Activated T-cell treated with anti-CD3 and anti-CD28 coated beads, Interleukin-2, amount 50 U/mL, for 48 hours (primary cell): Measurements from ENCODE around the gene ATAD5.
"Not testable (repeated sequence)": the region's sequence is repeated elsewhere in the genome, so short reads cannot be mapped to it uniquely, and the experiment has no call there.

ENCODE experiments used
- DNase-seq, 2 experiments: peaks; one replicate each; pipeline ENCODE4 v3.0.0-alpha.2; 2020

The ATAD5 gene

DNA sequence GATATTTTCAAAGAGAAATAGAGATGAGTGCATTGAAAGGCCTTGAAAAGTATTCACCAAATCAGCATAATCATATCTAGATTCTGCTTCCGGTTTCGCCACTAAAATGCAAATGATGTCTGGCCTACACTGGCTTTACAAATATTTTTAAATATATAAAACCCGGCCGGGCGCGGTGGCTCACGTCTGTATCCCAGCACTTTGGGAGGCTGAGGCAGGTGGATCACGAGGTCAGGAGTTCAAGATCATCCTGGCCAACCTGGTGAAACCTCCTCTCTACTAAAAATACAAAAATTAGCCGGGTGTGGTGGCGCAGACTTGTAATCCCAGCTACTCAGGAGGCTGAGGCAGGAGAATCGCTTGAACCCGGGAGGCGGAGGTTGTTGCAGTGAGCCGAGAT, 8.8 kb upstream of the ATAD5 start:
- DNase-seq, result peak; percentile 43 to 47

DNA sequence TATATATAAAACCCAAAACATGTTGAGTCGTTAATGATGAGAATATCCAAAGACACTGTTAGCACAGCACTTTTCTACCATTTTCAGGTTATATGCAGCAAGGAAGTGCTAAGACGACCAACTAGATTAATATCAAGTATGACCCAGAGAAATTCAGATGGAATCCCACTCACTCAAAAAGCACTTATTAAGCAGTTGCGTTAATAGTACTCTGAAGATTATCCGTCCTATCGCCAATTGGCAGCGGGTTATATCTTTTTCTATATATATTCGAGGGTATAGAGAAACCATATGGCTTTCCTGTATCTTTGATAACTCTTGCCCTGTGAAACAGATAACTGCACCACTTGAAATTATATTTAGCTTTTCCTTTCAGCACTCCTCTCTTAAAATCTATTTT, 8.3 kb upstream of the ATAD5 start:
- DNase-seq, result no peak

DNA sequence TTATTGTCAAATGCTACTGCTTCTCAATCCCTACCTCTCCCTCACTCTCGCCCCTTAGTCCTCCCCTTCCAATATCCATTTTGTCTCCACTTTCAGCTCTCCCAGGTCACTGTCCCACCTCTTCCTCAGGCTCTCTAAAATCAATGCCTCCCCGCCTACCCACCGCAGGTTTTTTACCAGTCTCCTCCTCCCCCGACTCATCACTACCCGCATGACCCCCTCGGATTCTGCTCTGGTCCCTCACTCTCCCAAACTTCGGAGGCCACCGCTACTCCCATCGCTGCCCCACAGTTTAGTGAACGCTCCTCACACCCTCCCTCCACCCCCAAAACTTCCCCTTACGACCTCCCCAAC, 7.8 kb upstream of the ATAD5 start:
- peak in 1 of 2 experiments; percentile 64 for DNase-seq

DNA sequence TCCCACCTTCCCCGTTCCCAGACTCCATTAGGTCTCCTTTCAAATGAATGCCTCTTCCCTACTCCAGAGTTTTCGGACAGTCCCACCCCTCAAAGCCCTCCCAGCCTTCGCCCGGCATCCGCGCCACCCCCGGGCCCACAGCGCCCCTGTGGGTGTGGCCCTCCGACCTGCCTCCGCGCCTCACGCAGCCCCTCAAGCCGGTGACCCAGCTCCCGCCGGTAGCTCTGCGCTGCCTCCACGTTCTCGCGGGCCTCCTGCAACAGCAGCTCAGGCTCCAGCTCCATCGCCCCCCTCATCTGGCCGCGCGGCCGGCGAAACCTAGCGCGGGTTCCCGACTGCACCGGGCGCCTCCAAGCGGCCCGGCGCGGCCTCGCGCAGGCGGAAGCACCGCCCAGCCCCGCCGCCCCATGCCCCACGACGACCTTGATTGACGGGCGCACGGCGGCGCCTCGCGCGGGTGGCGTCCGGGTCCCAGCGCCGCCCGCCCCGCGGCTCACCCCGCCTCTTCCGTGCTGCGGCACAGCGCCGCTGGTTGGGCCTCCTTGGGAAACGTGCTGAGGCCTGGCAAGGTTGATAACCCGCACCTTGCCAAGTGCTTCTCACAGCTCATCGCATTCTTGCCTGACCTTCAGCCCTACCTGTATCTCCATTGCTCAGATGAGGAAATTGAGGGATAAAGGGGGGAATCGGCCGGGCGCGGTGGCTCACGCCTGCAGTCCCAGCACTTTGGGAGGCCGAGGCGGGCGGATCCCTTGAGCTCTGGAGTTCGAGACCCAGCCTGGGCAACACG, 7.2 kb upstream of the ATAD5 start, which contains the start of gene CRLF3:
Gene CRLF3 (minus strand): TSS at position 337 of the 790 bp plus-strand sequence. CDS start 41 bp downstream, at position 296.
- DNase-seq, result peak; percentile 90 to 94

DNA sequence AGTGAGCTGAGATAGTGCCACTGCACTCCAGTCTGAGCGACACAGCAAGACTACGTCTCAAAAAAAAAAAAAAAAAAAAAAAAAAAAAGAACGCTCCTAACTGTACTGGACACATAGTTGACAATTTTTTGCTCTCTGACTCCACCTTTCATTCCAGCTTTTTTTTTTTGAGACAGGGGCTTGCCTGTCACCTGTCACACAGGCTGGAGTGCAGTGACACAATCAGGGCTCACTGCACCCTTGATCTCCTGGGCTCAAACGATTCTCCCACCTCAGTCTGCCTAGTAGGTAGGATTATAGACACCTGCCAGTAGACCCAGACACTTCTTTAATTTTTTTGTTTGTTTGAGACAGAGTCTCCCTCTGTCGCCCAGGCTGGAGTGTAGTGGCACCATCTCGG, 4.7 kb upstream of the ATAD5 start:
- no peak for DNase-seq

DNA sequence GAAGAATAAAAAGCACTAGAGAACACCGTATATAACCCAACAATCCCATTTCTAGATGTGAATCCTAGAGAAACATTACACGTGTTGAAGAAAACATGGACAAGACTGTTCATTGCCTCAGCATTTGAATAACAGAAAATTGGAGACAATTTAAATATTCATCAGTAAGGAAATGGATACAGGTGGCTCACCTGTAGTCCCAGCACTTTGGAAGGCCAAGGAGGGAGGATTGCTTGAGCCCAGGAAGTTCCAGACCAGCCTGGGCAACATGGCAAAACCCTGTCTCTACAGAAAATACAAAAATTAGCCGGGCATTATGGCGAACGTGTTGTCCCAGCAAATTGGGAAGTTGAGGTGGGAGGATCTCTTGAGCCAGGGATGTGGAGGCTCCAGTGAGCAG, 2.7 kb upstream of the ATAD5 start:
- DNase-seq, result no peak

DNA sequence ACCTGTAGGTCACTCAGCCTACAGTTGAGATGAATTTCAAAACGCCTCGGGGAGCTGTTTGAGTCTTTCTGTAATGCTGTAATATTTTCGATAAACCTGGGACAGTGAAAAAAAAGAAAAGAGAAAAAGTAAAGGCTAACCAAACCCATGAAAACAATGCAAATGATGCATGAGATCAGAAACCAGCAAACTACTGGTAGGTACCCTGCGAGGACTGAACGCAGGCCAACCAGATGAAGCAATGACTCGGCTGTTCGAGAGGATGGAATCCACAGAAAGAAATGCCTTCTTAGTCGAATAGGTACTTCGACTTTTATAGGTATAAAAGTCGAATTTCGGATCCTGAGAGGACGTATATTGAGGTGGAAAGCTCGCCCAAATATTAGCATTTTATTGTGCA, 509 bp upstream of the ATAD5 start:
- peak; percentile 16 to 32 for DNase-seq

DNA sequence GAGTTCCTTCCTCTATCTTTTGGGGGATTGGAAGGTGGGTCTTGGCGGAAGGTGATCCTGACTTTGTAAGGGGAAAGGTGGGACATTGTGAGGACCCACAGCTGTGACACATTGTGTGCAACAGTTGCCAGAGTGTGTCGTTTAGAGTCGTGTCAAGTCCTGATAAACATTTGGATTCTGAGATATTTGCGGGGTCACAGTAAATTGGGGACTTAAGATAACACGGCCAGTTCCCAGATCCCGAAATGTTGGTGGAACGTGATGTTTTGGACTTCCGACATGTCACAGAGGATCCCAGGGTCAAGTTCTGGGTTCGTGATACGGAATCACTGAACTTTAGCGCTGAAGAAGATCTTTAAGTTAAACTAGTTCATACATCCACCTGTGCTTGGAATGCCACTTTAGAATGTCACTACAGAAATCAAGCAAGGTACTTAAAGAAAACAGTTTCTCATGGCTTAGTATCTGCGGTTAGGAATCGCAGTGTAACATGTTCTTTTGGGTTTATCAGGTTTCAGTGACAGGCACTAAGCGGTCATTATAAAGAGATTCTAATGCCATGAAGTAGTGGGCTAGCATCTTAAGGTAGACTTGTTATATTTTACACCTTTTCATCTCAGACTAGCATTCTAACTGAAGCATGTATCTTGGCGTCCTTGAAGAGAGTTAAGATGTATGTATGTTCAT, 815 bp downstream of the ATAD5 start:
- DNase-seq, result no peak

DNA sequence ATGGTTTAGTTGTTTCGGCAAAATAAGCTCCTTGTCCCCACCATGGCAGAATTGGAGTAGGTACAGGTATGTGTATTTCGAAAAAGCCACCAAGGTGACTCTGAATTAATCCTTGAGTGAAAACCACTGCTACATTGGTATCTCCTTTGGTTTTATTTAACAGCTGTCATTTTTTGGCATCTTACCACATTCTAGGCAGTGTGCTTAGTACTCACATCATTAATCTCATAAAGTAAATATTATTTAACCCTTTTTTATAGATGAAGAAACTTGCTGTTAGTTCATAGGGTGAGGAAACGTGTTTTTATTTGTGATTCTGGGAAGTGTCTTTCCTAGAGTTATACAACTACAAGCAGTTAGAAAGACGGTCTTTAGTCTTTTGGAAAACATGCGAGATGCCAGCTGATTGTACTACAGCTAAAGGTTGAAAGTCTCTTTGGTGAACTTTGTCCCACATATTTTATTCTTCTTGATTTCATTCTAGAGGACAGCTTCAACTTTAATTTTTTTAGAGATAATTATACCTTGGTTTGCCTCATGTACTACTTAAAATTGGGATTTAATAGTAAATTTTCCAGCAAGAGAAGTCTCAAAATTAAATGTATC, 6.5 kb downstream of the ATAD5 start:
- DNase-seq, result no peak

DNA sequence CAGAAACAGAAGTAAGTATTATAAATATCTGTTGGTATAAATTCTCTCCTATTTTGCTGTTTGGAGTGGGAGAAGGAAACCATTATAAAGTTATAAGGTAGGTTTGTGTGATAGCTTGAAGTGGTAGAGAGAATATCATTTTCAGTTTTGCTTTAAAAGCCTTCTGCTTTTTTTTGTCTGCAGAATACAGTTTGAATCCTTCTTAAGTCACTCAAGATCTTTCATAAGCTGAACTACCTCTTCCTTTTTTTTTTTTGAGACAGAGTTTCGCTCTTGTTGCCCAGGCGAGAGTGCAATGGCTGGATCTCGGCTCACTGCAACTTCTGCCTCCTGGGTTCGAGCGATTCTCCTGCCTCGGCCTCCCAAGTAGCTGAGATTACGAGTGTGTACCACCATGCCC, 9.0 kb downstream of the ATAD5 start:
- no peak for DNase-seq

DNA sequence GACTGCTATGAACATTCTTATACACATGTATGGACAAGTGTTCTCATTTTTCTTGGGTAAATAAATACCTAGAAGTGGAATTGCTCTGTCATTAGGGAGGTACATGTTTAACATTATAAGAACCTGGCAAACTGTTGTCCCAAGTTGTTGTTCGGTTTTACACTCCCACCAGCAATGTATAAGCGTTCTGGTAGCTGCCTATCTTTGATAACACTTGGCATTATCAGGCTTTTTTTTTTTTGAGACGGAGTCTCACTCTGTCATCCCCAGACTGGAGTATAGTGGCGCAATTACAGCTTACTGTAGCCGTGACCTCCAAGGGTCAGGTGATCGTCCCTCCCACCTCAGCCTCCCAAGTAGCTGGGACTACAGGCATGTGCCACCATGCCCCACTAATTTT, 16.3 kb downstream of the ATAD5 start:
- DNase-seq, result no peak

DNA sequence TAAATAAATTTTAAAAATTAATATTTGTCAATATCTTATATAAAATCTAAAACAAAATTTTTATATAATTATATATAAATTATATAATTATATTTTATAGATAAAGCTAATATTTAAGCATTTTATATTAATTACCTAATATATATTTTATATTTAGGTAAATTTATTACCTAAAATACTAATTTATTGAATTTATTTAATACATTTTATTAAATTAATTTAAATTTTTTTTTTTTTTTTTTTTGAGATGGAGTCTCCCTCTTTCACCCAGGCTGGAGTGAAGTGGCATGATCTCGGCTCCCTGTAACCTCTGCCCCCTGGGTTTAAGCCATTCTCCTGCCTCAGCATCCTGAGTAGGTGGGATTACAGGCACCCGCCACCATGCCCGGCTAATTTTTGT, 22.4 kb downstream of the ATAD5 start:
- DNase-seq, result no peak

DNA sequence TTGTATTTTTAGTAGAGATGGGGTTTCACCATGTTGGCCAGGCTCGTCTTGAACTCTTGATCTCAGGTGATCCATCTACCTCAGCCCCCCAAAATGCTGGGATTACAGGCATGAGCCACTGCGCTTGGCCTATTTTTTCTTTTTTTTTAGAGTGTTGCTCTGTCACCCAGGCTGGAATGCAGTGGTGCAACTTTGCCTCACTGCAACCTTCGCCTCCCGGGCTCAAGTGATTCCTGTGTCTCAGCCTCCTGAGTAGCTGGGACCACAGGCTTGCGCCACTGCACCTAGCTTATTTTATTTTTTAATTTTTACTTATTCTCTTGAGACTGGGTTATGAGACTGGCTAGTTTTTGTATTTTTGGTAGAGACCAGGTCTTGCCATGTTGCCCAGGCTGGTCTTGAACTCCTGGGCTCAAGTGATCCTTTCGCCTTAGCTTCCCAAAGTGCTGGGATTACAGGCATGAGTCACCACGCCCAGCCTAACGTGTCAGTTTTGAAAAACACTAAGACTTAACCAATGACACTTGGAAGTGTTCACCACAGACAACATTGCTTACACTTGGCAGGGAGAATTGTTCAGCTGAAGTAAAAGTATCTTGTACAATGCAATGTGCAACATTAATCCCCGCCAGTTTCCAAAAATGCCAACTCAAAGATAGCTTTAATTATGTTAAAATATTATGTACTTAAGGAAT, 26.9 kb downstream of the ATAD5 start:
- no peak for DNase-seq

DNA sequence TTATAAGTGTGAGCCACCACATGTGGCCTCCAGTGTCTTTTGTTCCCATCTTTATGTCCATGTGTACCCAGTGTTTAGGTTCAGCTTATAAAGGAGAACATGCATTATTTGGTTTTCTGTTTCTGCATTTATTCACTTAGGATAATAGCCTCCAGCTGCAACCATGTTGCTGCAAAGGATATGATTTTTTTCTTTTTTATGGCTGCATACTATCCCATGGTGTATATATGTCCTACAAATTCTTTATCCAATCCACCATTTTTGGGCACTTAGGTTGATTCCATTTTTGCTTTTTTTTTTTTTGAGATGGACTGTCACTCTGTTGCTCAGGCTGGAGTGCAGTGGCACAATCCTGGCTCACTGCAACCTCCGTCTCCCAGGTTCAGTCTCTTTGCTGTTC, 32.9 kb downstream of the ATAD5 start:
- no peak for DNase-seq

DNA sequence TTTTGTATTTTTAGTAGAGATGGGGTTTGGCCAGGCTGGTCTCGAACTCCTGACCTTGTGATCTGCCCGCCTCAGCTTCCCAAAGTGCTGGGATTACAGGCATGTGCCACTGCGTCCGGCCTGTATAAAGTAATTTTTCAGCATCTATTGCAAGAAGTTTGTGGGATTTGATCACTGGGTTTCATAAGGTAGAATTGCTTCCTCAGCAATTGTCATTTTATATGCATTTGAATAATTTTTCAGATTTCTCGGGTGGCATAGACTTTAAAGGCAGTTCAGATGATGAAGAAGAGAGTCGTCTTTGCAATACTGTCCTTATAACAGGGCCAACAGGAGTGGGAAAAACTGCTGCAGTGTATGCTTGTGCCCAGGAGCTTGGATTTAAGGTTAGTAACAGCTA, 37.2 kb downstream of the ATAD5 start:
- DNase-seq, result no peak

DNA sequence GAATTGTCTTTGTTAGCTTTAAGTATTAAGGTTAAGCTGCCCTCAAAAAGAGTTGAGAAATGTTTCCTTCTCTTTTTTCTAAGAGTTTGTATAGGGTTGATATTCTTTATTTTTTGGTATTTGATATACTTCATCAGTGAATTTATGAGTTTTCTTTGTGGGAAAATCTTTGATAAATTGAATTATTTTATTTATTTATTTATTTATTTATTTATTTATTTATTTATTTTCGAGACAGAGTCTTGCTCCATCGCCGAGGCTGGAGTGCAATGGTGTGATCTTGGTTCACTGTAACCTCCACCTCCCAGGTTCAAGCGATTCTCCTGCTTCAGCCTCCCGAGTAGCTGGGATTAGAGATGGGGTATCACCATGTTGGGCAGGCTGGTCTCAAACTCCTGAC, 54.4 kb downstream of the ATAD5 start:
- no peak for DNase-seq

DNA sequence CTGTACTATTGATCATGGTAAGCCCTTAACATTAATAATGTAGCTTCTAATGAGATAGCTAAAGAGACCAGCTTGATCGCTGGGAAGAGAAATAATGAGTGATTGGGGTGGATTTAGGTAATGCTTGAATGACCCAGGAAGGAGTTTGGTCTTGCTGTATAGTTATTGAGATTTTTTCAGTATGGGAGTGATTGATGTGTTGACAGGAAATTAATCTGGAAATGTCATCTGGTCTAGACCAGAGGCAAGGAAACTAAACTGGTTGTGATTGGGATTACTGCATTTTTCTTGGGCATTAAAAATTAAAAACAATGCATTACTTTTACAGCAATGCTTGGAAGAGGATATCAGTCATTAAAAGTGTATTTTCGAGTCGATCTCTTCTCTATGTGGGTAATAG, 62.5 kb downstream of the ATAD5 start:
- DNase-seq, result no peak

DNA sequence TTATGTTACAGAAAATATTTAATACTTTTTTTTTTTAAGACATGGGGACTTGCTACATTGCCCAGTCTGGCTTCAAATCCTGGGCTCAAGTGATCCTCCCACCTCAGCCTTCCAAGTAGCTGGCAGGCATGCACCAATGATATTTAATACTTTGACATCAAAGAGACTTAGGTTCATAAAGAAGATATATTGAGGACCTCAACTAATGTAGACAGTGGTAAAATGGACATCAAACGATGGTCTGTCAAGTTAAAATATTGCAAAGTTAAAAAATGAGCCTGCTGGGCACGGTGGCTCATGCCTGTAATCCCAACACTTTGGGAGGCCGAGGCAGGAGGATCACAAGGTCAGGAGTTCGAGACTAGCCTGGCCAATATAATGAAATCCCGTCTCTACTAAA, 65.5 kb downstream of the ATAD5 start:
- DNase-seq, result no peak

DNA sequence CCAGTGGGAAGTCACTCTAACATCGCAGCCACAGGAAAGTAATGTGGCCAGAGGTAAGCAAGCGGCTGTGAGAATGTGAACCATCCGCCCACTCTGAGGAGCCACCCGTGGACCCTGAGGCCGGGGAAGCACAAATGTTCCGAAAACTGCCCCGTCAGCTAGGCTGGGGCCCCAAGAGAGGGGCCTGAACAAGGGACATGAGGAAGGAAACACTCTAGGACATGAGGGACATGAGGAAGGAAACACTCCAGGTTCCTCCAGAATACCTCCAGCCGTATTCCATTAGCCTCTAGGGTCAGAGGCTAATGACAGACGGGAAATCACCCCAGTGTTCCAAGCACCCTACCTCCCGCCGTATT, 74.0 kb downstream of the ATAD5 start:
- no peak for DNase-seq

DNA sequence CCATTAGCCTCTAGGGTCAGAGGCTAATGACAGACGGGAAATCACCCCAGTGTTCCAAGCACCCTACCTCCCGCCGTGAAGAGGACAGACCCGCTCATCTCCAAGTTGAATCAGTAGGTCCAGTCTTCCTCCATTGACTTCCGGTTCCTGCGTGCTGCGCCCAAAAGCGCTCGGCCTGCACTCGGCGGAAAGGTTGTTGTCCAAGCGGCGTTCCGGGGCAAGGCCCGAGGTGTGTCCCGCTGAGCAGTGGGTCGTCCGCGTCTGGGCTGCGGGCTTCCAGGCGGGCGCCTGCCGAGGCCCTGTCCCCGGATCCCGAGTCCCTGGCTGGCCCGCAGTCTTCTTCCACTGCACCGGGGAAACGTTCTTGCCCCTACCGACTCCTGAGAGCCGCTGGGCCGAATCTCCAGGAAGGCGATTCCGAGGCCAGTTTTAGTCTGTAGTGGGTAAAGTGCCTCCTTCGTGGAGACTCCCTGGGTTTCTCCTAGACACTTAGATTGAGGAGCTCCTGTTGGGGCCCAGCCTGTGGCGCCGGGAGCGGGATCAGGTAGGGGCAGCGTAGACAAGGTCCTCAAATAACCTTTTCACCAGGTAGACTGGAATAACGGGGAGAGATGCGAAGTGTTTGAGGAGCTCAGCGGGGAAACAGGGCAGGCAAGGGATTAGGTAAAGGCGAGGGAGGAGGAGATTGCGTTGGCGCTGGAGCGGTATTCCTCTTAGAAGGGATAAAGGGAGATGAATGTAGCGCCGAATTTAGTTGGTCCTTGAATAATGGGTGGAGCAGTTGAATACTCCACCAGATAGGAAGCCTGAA, 74.5 kb downstream of the ATAD5 start, which contains the start of gene TEFM:
Gene TEFM (minus strand): TSS at position 138 of the 811 bp plus-strand sequence. CDS start 40 bp downstream, at position 98.
- peak; percentile 97 for DNase-seq

DNA sequence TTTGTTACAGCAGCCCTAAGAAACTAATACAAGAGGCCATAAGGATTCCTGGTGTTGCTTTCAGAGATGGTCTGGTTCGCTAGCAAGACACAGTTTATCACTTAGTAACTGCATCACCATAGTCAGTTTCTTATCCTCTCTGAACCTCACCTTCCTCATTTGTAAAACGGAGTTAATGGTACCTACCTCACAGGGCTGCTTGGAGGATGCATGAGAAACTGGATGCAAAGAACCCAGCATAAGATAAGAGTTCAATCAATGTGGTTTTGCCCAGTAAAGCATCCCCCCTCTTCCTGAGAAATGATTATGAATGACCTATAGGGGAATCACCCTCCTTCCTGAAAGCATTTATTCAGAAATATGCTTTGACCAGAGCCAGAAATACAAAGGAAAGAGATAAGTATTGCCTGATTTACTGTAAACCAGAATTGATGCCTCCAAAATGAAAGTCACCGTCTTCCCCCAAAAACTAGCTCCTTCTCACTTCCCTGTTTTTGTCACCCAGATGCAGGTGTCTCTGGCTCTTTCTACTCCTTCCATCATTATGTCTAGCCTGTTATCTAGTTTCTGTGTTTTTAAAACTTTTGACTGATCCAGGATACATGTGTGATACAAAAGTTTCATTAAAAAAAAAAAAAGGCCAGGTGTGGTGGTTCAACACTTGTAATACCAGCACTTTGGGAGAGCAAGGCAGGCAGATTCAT, 77.1 kb downstream of the ATAD5 start:
- DNase-seq, result no peak

DNA sequence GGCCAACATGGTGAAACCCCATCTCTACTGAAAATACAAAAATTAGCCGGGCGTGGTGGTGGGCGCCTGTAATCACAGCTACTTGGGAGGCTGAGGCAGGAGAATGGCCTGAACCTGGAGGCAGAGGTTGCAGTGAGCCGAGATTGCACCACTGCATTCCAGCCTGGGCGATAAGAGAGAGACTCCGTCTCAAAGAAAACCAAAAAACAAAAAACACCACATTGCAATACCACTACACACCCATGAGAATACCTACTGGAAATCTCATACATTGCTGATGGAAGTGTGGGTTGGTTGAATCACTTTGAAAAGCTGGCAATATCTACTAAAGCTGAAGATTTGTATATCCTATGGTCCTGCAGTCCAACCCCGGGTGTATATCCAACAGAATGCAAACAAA, 78.4 kb downstream of the ATAD5 start:
- DNase-seq, result not testable (repeated sequence)
